PC-9 (cell line): ENCODE data around the gene NEB. TPM values are rescaled to one million over a fixed set of nuclear protein-coding genes. Genes with fewer than 3 reads are reported as not detected.

Source experiments
- BruUV-seq: library from RNA; stranded (reverse); fragments of 400-500 nt; replicated peaks from 2 replicates; lab custom pipeline; 2021; lab: Mats Ljungman, UMichigan
- CTCF ChIA-PET: fragments of 300-600 bp; sonication (Branson Sonifier 250); formaldehyde crosslinking; loops from one replicate; lab custom pipeline; 2022; ENCODE audit warnings: antibody characterized with exemption; lab: Charles Lee
- POLR2A ChIA-PET: fragments of 300-600 bp; sonication (Branson Sonifier 250); formaldehyde crosslinking; loops from one replicate; lab custom pipeline; 2022; ENCODE audit warnings: antibody characterized with exemption; ENCODE audit not compliant: unreplicated experiment; lab: Charles Lee
- DNase-seq, 2 experiments: peaks; one replicate each; pipeline versions ENCODE4 v3.0.0 to v3.0.0-alpha.2; 2015 to 2022; ENCODE audit warnings: mixed read lengths in 1 of 2
- H2AFZ ChIP-seq: fragments of 200-600 bp; sonication (generic); 2 replicates; pipeline ENCODE4 v1.8.1; 2017; ENCODE audit warnings: antibody characterized with exemption
- H3F3A ChIP-seq: fragments of 200-600 bp; sonication (generic); 2 replicates; pipeline ENCODE4 v1.8.1; 2017; ENCODE audit warnings: antibody characterized with exemption, mild to moderate bottlenecking, low read depth; ENCODE audit not compliant: insufficient read depth
- H3K27ac ChIP-seq: fragments of 200-600 bp; sonication (generic); 2 replicates; pipeline ENCODE4 v1.6.1; 2016; ENCODE audit warnings: mixed run types
- H3K27me3 ChIP-seq: fragments of 200-600 bp; sonication (generic); 2 replicates; pipeline ENCODE4 v1.6.1; 2016; ENCODE audit warnings: low read depth, mixed run types; ENCODE audit not compliant: insufficient read depth
- H3K36me3 ChIP-seq: fragments of 200-600 bp; sonication (generic); 2 replicates; pipeline ENCODE4 v1.6.1; 2016; ENCODE audit warnings: low read depth, mixed run types
- H3K4me1 ChIP-seq: fragments of 200-600 bp; sonication (generic); replicated peaks from 2 replicates; pipeline ENCODE4 v1.6.1; 2016; ENCODE audit warnings: mixed run types; ENCODE audit not compliant: insufficient read depth
- H3K4me2 ChIP-seq: fragments of 200-600 bp; sonication (generic); 2 replicates; pipeline ENCODE4 v1.6.1; 2017; ENCODE audit warnings: mixed run types
- H3K4me3 ChIP-seq: fragments of 200-600 bp; sonication (generic); 2 replicates; pipeline ENCODE4 v1.6.1; 2016; ENCODE audit warnings: mixed run types
- H3K79me2 ChIP-seq: fragments of 200-600 bp; sonication (generic); 2 replicates; pipeline ENCODE4 v1.6.1; 2017; ENCODE audit warnings: low read depth, mixed run types
- H3K9me2 ChIP-seq: fragments of 200-600 bp; sonication (generic); 2 replicates; pipeline ENCODE4 v1.8.1; 2017; ENCODE audit warnings: mild to moderate bottlenecking; ENCODE audit not compliant: insufficient read depth
- H3K9me3 ChIP-seq: fragments of 200-600 bp; sonication (generic); 2 replicates; pipeline ENCODE4 v1.8.1; 2016; ENCODE audit warnings: low read depth; ENCODE audit not compliant: insufficient read depth
- H4K20me1 ChIP-seq: fragments of 200-600 bp; sonication (generic); 2 replicates; pipeline ENCODE4 v1.8.1; 2017; ENCODE audit not compliant: insufficient read depth
- EZH2 ChIP-seq: fragments of 200-600 bp; sonication (generic); IDR thresholded peaks from 2 replicates; pipeline ENCODE4 v1.8.0; 2017; ENCODE audit warnings: antibody characterized with exemption, low read depth
- intact Hi-C: fragments of 100-400 bp; cut with micrococcal nuclease; formaldehyde crosslinking; loops from one replicate; pipeline ENCODE4 v1.10.0; 2022; ENCODE audit not compliant: unreplicated experiment
- total RNA-seq: library from RNA; stranded (reverse); gene quantifications from 2 replicates; pipeline ENCODE4 v1.2.3, GENCODE V29; 2021
- TF ChIP-seq, protein P1 (sequence below): fragments of 200-600 bp; sonication (generic); conservative IDR thresholded peaks from 2 replicates; pipeline ENCODE4 v1.6.1; 2017; ENCODE audit warnings: mixed run types, antibody characterized with exemption, mild to moderate bottlenecking, moderate library complexity

Gene NEB
- total RNA-seq, 1 experiment from 2014 or later: 0.15 TPM

DNA sequence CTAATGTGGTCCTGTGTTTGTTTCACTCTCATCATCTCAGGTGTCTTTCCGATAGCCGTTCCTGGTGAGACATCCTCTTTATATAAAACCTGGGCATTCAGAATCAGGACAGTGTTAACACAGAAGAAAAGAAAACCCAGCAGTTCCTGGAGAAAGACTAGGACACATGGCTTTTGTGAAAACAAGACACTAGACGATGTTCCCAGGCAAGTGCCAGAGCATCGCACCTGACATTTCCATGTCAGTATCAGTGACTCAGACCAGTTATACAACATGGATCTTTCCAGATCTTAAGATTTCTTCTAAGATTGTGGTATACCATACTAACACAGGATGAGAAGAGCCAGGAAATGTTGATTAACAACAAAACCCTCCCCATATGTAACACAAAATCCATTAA, 228.1 kb downstream of the NEB start:
- TF ChIP-seq, protein P1, sequence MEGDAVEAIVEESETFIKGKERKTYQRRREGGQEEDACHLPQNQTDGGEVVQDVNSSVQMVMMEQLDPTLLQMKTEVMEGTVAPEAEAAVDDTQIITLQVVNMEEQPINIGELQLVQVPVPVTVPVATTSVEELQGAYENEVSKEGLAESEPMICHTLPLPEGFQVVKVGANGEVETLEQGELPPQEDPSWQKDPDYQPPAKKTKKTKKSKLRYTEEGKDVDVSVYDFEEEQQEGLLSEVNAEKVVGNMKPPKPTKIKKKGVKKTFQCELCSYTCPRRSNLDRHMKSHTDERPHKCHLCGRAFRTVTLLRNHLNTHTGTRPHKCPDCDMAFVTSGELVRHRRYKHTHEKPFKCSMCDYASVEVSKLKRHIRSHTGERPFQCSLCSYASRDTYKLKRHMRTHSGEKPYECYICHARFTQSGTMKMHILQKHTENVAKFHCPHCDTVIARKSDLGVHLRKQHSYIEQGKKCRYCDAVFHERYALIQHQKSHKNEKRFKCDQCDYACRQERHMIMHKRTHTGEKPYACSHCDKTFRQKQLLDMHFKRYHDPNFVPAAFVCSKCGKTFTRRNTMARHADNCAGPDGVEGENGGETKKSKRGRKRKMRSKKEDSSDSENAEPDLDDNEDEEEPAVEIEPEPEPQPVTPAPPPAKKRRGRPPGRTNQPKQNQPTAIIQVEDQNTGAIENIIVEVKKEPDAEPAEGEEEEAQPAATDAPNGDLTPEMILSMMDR: no peak
- no peak for TF ChIP-seq EZH2
- no peak overlapping the region for H3K4me3 ChIP-seq
- ChIA-PET POLR2A (no interaction called here), CTCF (no interaction called here)
- no peaks in the 10 kb centered on the region for H3K79me2 ChIP-seq
- no peak overlapping the region for H3K27ac ChIP-seq
- no peak overlapping the region for H2AFZ ChIP-seq
- intact Hi-C loops: no loop called here
- no peak overlapping the region for H3K4me2 ChIP-seq
- no peaks in the 10 kb centered on the region for H4K20me1 ChIP-seq
- H3K27me3 ChIP-seq: no peaks in the 10 kb centered on the region
- no TSS peak for BruUV-seq
- no peaks in the 10 kb centered on the region for H3F3A ChIP-seq
- no peaks in the 10 kb centered on the region for H3K9me3 ChIP-seq
- H3K9me2 ChIP-seq: no peaks in the 10 kb centered on the region
- no peaks in the 10 kb centered on the region for H3K36me3 ChIP-seq
- DNase-seq: no peak
- H3K4me1 ChIP-seq: no peaks in the 10 kb centered on the region

DNA sequence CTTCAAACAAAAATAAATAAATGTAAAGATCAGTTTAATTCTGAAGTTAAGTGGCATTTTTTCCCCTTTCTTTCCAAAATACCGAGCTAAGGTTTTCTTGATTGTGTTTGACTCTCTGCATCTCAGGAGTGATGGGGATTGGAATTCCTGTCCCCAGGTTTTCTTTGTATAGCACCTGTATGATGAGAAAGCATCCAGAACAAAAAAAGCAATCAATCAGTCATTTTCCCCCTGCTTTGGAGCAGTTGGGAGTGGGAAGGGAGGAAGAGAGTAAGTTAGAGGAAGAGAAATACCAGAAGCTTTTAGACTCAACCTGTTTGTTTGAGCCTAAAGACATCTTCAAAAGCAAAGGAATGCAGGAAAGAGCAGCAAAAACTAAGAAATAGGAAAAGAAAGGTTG, 236.1 kb downstream of the NEB start:
- H3K36me3 ChIP-seq: no peaks in the 10 kb centered on the region
- ChIA-PET POLR2A (no interaction called here), CTCF (no interaction called here)
- DNase-seq: no peak
- H3K27me3 ChIP-seq: no peaks in the 10 kb centered on the region
- no peaks in the 10 kb centered on the region for H3F3A ChIP-seq
- H2AFZ ChIP-seq: no peak overlapping the region
- H3K9me3 ChIP-seq: no peaks in the 10 kb centered on the region
- intact Hi-C loops: no loop called here
- no TSS peak for BruUV-seq
- TF ChIP-seq, protein P1: no peak
- no peak for TF ChIP-seq EZH2
- no peaks in the 10 kb centered on the region for H3K9me2 ChIP-seq
- no peaks in the 10 kb centered on the region for H4K20me1 ChIP-seq
- H3K27ac ChIP-seq: no peak overlapping the region
- H3K4me1 ChIP-seq: no peaks in the 10 kb centered on the region
- no peak overlapping the region for H3K4me3 ChIP-seq
- H3K79me2 ChIP-seq: no peaks in the 10 kb centered on the region
- no peak overlapping the region for H3K4me2 ChIP-seq

DNA sequence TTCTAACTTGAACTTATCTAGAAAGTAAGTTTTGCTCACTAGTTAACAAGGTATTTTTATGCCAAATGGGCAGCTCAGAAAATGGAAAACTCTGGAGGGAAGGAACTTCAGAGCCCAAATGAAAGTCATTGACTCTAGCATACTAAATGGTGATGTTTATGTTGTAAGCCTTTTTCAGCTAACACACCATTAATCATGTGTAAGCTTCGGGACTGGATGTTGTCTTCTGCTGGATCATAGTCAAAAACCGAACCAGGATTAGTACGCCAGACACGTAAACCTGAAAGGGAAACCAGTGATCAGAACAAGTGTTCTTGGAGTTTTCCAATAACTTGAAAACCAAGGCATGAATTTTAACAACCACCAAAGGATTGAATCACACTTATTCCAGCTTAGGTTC, 242.8 kb downstream of the NEB start:
- Histone ChIP-seq H2AFZ (no peak overlapping the region), H3K9me3 (no peaks in the 10 kb centered on the region), H3K4me1 (no peaks in the 10 kb centered on the region), H3K27ac (no peak overlapping the region), H3K4me3 (no peak overlapping the region), H3K27me3 (no peaks in the 10 kb centered on the region), H3F3A (no peaks in the 10 kb centered on the region), H3K9me2 (no peaks in the 10 kb centered on the region), H3K4me2 (no peak overlapping the region), H3K79me2 (no peaks in the 10 kb centered on the region), H4K20me1 (no peaks in the 10 kb centered on the region), H3K36me3 (no peaks in the 10 kb centered on the region)
- no peak for DNase-seq
- intact Hi-C loops: no loop called here
- CTCF ChIA-PET: interaction anchor here (0.5 kb wide), 1 partner anchor 1895 kb away, joined by 3 read pairs; no protein-coding TSS in a partner anchor
- no peak for TF ChIP-seq EZH2
- TF ChIP-seq, protein P1: no peak
- POLR2A ChIA-PET: no interaction called here
- BruUV-seq: no TSS peak
